Activated T-cell treated with anti-CD3 and anti-CD28 coated beads for 48 hours (primary cell): ENCODE data around the gene MRPL46.
A peak's percentile ranks its signal among the peaks of the same experiment; 100 is the strongest.
"Not testable (repeated sequence)": the region's sequence is repeated elsewhere in the genome, so short reads cannot be mapped to it uniquely, and the experiment has no call there.

ENCODE experiments used
- DNase-seq: peaks from one replicate; pipeline ENCODE4 v3.0.0-alpha.2; 2020; ENCODE audit warnings: low read depth

MRPL46 gene

DNA sequence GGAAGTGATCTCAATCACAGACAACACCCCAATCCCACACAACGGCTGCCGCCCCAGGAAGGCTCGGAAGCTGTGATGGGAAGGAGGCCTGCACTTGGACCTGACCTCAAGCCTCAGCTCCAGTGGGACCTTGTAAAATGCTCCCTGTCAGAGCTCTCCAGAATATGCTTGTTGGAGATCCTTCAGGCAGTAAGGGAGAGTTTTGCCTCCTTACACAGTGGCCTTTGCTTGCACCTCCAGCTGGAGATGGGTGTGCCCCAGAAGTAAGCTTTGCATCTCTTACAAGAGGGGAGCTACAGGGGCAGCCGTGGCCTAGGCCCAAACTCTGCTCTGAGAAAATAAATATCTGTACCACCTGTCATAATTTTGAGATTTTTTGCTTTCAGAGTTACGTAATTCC is 10.7 kb upstream of the MRPL46 start:
- DNase-seq: no peak

DNA sequence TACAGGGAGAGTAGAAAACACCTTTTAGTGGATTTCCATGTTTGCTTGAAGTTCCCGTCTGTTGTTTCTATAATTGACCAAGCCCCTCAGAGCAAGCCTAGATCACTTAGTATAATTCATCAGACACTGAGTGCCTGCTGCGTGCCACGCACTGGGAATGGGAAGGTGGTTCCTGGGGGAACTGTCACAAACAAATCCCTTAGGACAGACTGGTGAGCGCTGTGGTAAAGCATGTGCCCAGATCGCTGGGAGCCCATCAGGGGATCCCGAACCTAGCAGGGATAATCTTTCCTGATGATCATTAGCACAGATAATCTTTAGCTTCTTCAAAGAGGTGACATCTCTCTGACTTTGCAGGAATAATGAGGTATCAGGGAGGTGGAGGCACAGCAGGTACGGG is 9.9 kb upstream of the MRPL46 start:
- DNase-seq: no peak

DNA sequence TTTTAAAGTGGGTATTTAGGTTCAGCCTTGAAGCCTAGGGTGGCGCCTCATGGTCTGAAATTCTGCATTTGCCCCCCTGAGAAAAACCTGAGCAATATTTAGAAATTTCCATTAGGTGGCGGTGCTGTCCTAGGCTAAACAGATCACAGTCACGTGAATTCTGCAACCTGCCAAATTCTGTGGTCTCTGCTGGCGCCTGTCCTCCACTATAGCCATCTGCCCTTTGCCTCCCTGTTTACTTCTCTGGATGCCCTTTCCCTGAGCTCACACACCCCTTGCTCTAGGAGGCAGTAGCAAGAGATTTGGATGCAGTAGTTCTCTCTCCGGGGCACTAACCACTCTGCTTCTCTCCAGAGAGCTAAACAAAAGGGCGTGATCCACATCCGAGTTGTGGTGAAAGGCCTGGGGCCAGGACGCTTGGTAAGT is 9.5 kb upstream of the MRPL46 start:
- no peak for DNase-seq

DNA sequence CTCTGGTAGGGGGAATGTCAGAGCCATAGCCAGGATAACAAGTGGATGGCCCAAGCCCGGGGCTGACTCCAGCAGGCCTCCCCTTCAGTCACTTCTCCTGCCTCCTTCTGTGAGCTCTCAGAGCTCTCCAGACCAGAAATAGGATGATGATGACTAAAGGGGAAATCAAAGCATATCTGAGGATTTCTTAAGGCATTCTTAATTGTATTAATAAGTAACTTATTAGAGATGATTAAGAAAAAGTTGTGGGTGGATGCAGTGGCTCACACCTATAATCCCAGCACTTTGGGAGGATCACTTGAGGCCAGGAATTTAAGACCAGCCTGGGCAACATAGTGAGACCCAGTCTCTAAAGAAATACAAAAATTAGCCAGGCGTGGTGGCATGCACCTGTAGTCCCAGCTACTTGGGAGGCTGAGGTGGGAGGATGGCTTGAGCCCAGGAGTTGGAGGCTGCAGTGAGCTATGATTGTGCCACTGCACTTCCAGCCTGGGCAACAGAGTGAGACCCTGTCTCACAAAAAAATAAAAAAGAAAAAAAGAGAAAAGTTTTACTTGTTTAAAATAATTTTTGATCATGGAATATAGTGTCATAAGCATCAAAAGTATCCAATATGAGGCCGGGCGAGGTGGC is 6.6 kb upstream of the MRPL46 start:
- not testable (repeated sequence) for DNase-seq

DNA sequence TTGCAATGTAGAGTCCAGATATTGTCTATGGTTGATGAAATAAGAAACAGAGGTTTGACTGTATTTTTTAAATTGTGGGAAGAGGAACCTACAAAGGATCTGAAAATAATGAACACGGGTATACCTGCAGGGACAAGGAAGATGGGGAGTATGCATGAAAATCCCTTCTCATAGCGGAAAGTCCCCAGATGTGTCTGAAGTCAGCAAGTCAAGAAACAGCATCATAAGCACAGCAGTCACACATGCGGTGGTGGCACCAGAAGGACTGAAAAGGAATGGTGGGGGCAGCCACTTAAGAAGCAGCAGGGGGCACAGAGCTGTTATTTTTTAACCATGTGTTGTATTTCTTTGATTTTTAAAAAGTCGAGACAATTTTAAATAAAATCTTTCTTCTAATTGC is 5.0 kb upstream of the MRPL46 start:
- DNase-seq: no peak

DNA sequence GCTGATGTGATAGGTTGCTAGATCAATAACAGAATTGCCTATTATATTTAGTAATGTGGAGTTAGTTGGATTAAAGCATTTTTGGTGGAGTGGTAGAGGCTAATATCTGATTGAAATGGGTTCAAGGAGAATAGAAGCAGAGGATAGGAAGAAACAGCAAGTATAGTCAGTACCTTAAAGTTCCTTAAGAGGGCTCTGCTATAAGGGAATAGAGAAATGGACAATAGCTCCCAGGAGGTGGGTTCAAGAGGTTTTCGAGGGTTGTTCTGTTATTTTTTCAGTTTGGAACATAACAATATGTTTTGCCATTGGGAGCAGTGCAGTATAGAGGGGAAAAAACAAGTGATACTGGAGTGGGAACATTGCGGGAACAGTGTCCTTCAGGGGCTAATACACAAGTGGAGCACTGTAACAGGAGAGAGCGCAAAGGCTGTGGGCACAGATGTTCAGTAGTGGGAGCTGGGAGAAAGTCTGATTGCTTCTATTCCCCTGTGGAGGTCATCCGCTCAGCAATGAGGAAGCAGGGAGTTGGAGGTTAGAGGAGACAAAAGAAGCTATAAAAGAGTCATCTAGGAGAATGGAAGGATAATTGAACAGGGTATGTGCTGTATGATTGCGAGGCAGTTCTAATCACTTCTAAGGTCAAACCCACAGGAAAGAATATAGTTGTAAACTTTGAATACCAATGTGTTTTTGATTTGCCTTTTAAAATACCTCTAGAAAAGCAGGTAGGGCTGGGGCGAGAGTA is 3.6 kb upstream of the MRPL46 start:
- DNase-seq: no peak

DNA sequence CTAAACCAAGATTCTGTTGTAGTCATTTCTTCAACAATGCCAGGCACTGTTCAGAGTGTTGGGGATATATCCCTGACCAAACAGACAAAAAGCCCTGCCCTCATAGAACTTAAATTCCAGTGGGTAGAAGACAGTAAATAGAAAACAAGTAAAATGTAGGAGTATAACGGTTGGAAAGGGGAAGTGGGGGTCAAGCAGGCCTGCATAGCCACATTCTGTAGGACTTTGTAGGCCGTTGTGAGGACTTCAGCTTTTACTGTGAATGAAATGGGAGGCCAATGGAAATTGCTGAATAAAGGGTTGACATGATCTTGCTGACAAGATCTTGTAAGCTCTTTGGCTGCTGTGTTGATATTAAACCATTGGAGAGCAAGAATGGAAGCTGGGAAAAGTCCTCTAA is 2.1 kb upstream of the MRPL46 start:
- DNase-seq: no peak

DNA sequence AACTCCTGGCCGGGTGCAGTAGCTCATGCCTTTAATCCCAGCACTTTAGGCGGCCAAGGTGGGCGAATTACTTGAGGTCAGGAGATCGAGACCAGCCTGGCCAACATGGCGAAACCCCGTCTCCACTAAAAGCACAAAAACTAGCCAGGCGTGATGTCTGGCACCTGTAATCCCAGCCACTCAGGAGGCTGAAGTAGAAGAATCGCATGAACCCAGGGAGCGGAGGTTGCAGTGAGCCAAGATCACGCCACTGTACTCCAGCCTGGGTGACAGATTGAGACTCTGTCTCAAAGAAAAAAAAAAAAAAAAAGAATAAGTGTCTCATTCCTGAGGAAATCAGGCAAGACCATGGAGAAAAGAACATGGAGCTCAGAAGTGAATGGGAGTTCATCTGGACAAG is 1.5 kb upstream of the MRPL46 start:
- DNase-seq: not testable (repeated sequence)

DNA sequence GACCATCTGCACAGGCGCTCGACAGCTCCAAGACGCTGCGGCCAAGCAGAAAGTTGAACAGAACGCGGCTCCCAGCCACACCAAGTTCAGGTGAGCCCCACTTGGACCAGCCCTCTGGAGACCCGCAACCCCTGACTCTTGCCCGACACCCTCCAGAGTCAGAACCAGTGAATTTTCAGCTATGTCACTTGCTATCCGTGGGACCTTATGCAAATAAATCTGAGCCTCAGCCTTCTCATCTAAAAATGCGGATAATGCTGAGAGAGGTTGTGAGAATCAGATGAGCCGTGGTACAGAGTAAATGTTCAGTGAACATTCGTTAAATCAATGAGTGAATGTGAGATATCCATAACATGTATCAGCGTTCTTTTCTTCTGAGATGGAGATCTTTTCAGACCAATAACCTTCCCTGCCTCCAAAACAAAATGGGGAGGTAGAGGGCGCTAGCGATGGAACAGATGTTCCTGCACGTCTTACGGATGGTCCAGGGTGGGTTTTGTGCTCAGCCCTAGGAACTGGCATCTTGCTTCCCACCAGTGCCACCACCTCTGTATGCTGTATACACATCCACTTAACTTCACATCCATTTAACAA is 844 bp upstream of the MRPL46 start:
- DNase-seq: no peak

DNA sequence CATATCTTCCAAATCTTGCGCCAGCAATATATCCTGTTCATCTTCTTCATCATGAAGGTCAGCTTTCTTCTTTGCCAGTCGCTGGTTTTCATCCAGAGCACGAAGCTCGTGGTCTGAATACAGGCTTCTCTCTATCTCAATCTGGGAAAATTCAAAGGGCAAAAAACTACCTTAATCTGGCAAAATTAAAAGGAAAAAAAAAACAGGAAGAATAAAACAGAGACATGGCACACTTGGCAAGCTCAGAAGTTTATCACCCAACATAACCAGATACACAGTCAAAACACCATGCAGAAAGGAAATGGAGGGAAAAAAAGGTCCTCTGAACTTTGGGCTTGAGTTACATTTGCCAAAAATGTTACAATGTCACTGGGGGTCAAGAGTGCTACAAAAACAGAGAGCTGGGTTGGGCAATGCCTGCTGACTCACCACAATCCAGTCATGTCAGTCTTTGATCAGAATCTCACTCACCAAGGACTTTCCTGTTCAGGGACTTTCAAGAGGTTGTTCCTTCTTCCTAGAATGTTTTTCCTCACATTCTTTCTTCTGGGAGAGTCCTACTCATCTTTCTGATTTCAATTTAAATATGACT is 1.5 kb downstream of the MRPL46 start:
- DNase-seq: no peak

DNA sequence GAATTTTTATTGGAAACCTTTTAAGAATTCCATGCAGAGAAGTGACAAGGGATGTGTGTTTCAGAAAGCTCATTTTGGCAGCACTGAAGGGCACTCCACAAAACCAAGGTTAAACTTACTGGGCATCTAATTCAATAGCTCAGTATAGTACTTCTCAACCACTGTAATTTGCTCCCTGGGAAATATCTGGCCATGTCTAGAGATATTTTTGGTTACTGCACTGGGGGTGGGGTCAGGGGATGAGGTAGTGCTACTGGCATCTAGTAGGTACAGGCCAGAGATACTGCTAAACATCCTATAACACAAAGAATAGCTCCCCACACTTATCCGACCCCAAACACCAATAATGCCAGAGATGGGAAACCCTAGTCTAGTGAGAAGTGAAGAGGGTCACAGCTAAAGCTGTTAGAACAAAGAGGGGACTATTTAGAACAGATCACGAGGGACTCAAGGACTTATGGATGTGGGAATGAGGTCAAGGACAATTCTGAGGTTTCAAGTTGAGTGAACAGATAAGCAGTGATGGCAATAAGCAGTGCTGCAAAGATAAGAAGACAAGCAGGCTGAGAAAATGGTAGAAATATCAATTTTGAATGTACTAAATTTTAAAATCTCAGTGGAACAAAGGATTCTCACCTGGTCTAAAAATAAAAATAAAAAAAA is 3.2 kb downstream of the MRPL46 start:
- DNase-seq: no peak

DNA sequence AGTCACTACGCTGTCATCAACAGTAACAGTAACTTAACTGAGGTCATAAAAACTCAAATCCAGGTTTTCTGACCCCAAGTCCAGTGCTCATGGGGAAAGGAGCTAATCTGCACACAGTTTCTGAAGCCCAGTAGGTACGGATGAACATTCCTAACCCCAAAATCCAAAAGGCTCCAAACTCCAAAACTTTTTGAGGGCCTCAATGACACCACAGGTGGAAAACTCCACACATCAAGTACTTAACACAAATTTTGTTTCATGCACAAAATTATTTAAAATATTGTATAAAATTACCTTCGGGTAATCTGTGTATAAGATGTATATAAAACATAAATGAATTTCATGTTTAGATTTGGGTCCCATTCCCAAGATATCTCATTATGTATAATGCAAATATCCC is 10.5 kb downstream of the MRPL46 start:
- DNase-seq: no peak

DNA sequence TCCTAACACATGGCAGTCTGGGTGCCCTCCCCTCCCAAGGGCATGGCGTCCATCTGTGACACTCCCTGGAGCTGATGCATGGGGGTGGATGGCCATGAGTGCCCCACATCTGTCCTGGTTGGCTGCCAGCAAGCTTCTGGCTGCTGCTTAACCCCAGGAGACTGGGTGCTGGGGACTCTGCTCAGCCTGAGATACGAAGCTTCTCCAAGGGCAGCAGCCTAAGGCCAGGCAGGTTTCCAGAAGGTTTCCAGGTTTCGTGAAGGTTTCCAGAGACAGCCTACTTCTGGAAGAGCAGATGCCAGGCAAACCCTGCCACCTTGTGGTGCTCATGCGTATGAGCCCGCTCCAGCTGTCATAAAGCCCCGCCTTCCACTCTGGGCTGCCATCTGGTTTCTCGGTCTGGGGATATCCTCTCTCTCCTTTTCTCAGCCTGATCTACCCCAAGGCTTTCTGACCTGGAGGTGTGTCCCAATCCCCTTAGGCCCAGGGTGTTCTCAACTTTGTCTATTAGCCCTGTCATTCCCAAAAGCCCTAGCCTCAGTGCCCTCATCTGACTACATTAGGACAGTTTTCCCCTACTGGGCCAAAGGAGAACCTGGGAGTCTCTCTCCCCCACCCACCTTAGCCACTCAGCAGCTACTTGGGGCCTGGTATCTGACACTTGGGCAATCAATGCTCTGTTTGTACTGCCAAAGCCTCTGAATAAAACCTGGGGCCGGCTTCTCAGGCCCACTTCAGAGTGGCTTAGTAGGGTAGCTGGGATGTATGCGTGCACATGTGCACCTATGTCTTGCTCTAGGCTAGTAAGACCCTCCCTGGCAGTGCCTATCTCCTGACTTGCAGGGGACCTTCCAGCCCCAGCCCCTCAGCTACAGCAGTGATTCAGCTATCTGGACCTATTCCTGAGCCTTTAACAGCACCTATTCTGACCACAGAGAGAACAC is 12.0 kb downstream of the MRPL46 start:
- no peak for DNase-seq

DNA sequence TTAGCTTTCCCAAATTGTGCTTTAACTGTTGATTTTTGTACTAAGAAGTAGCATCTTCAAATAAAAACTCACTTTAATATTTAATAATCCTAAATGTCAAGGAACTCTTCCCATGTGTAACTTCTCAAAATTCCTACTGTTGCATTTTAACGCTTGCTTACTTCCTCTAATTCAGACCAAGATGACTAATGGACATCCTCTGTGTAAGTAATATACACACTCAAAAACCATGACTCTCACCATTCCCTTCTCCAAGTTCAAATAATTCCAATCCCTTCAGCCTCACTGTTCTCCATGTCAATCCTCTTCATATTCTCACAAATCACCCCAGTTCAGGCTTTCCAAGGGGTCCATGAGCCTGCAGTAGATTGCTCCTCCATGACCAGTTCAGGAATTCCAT is 13.0 kb downstream of the MRPL46 start:
- no peak for DNase-seq

DNA sequence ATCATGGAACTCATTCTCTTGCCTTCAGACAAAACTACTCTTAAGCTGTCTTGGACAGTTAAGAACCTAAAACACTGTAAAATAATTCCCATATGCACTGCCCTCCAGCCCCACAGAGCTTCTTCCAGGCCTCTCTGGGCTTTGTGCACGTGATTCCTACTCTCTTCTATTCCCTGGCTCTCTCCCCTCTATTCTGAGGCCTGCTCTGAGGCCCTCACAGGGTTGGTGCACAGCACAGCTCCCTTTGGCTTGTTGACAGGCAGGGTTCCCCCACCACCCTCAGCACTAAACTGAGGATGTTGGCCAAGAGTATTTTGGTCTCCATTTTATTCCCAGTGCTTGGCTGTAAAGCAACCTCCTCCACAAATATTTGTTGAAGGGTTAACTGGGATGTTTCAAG is 13.5 kb downstream of the MRPL46 start:
- no peak for DNase-seq

DNA sequence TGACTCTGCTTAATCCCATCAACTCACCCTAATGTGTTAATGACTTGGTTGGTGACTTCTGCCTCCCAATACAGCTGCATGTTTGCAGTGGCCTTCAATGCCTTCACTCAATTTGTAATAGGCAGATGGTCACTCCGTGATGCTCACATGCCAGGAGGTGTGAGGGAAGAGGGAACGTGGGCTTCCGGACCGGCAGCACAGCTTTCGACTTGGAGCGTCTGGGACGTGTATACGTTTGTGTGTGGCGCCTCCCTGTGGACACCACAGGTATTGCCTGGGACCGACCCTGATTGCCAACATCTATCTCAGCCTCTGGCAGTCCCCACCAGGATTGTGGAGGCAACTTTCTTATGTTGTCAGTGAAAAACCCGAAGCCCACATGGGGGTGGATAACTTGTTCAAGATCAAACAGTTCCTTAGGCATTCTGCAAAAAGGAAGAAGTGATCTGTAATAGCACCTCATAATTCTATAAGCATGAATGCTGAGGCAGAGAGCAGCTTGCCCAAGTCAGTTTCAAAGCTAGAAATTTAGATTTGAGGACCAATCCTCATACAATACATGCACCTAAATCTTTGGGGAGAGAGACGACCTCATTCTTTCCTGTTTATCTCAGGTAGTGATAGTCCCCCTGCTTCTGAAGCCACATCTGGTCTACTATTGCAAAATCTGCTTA is 16.9 kb downstream of the MRPL46 start:
- peak; percentile 72 for DNase-seq

DNA sequence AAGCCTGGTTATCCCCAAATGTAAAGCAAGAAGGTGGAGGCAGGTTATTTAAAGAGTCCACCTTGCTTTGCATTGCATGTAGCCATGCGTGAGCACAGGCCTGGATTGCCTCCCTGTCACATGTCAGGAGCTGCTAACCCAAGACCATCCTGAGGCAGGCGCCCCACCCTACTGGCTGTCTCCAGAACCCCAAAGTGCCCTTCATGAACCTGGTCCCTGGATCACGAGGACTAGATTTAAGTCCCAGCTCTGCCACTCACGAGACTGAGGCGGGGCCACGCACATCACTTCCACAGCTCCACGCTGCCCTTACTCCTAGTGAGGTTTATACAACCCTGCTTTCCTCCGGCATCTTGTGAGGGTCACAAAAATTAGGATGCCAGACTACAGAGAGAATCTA is 17.6 kb downstream of the MRPL46 start:
- DNase-seq: no peak

DNA sequence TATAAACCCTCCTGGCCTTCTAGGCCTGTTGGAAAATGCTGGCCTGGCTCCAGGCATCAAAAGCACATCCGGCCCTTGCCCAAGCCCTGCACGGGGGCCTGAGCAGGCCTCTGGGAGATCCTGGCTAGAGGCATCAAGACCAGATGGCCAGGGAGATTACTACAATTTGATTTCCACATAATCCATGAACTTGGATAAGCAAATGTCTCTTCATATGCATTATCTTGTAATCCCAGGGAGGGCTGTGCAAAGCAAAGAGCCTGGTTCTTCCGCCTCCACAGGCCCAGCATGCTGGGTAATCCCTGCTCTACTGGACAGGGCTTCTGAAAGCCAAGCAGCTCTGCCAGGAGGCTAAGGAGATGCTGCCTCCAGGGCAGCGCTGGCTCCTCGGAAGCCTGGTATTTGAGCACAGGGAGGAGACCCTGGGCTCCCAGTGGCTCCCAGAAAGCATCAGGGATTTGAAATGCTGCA is 18.2 kb downstream of the MRPL46 start:
- DNase-seq: no peak

DNA sequence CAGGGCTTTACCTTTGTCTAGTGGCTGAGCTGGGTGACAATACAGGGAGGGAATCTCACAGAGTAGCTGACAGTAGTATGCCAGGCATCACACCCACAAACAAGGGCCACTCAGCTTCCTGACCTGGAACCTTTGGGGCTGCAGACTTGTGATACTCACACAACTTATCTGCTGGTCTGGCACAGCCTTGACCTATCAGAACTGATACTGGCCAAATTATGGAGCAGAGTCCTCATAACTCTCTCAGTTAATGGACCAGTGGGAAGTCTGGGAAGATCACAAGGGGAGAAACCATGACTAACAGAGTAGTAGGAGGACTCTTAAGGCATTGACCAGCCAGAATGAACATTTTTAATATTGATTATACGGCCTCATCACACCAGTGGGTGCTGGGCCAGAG is 19.4 kb downstream of the MRPL46 start:
- DNase-seq: no peak

DNA sequence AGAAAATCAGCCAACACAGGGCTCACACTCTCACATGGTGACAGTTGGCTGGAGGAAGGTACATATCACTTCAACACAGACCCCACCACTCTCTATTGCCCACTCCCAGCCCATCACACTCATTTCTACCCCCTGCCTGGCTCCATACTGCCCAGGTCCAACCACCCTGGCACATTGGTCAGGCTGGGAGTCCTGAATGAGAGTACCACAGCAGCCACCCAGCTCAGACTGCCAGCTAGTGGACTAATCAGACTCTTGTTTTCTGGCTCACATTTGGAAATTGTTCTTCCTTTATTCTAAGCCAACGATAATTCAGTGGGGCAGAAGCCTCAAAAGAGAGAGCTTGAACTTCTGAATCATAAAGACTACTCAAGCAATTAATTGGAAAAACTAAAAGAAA is 20.0 kb downstream of the MRPL46 start:
- DNase-seq: no peak
